Islet precursor cell (in vitro differentiated cells): Measurements from ENCODE around the gene NRARP.

Source experiments
- DNase-seq: peaks from one replicate; pipeline ENCODE4 v3.0.0-alpha.2; 2018

Gene NRARP

DNA sequence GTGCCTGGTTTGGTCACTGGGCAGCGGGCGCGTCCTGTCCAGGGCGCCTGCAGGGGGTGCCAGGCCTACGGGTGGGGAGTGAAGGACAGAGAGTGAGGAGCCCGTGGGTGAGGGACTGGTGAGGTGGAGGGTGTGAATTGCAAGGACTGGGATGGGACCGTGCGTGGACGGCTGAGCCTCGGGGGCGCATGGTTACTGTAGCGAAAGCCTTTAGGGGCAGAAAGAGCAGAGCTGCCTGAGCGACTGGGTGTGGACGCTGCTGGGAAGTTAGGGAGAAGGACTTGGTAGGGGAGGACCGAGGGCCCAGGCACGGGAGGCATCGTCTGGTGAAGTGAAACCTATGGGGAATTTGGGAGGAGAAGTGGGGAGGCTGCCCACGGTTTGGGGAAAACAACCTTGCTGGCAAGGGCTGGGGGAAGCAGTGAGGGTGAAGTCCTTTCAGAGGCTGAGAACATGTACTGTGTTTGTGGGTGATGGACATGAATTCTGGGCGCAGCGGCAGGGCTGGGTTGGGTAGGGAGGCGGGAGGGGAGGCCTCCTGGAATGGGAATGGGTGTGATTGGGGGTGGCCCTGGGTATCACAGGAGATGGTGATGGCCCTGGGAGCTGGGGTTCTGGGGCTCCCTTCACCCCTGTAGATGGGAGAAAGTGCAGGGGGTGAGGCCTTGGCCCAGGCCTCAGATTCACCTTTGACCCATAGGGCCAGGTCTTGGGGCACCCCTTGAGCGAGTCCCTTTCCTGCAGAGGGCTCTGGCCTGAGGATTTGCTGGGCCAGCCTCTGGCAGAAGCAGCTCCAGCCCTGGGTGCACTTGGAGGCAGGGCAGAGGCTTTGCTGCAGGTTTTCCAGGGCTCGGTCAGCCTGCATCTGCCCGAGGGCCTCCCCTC, 26.2 kb downstream of the NRARP start:
- DNase-seq: peak; percentile 47

DNA sequence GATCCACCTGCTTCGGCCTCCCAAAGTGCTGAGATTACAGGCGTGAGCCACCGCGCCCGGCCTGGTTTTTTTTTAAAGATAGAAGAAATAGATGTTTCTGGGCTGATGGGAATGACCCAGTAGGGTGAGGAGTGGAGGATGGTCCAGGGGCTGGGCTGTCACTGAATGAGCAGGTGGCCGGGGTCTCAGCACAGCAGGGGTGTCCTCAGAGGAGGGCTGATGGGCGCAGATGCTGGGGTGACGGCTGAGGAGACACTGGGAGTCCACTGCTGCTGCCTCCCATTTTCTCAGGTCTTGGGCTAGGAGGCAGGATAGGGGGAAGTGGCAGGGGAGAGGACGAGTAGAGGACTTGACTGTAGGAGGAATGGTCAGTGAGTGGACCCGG, 26.9 kb downstream of the NRARP start:
- DNase-seq: no peak

DNA sequence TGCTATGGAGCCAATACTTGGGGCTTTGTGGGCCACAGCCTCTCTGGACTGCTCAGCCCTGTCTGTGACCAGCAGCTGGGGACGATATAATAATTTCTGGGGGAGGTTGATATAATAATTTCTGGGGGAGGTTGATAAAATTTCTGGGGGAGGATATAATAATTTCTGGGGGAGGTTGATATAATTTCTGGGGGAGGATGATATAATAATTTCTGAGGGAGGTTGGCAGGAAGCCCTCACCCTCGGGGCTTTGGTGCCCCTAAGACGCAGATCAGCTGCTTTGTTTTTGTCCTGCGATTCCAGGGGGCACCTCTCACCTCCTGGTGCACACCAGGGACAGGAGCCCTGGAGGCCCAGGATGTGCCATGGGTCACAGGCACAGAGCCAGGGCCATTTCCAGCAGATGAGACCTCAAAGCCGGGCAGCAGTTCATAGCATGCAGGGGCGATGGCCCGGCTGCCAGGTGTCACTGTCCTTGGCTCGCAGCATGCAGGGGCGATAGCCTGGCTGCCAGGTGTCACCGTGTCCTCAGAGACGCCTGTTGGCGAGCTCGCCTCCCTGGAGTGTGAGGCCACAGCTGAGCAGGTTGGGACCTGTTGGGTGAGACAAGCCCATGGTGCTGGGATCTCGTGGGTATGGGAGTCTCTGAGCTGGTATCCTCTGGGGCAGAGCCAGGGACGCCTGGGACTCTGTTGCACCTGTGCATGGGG, 28.3 kb downstream of the NRARP start:
- no peak for DNase-seq

DNA sequence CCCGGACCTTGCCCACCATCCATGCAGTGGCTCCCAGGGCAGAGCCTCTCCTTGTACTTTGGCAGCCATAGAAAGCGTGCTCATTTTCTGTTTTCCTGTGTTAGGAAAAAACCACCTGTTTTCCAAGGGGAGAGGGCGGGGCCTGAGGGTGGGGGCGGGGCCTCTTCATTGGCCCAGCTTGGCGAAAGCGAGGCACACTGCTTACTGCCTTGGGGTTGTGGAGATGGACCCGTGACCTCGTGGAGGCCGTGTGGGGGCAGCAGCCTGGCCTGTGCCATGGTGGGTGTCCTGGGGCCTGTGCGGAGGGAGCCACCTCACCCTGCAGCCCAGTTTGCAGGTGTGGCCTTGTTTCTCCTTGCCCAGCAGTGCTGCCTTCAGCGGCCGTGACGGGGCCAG, 29.0 kb downstream of the NRARP start:
- DNase-seq: no peak

DNA sequence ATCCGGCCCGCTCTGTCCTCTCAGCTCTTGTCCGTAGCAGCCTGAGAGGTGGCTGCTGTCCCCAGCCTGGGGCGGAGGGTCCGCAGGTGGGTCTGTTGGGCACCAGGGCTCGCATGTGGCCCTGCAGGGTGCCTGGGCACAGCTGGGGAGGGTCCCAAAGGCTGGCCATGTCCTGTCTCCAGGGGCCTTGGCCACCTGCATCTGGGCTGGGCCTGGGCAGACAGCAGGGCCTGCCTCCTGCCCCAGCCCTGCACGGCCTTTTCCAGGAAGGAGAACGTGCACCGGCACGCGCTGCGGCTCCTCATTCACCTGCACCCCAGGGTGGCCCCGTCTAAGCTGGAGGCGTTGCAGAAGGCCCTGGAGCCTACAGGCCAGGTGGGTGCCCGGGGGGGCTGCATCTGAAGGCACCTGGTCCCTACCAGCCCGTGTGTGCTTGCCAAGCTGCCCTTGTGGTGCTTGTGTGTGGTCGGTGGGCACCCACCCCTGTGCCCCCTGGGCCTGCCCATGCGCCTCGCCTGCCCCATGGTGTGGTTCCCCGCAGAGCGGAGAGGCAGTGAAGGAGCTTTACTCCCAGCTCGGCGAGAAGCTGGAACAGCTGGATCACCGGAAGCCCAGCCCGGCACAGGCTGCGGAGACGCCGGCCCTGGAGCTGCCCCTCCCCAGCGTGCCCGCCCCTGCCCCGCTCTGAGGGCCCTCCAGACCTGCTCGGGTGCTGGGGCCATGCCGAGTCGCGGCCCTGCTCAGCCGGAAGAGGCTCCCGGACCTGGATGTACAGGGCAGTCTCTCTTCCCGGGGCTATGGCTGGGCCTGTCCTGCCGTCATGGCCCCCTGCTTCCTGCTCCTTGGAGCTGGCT, 29.6 kb downstream of the NRARP start:
- DNase-seq: no peak

DNA sequence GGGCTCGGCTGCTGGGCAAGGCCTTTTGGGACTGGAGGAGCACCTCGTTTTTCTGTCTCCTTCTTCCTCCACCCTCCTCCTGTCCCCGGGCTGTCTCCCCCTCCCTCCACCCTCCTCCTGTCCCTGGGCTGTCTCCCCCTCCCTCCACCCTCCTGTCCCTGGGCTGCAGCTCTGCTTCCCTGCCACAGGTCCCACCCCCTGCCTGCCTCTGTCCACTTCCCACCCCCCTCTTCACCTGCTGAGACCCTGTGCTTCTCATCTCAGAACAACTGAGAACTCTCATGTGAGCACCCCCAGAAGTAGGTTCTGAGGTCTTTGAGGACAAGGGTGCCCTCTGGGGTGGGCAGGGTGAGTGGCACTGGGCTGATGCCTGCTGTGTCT, 30.4 kb downstream of the NRARP start:
- no peak for DNase-seq

DNA sequence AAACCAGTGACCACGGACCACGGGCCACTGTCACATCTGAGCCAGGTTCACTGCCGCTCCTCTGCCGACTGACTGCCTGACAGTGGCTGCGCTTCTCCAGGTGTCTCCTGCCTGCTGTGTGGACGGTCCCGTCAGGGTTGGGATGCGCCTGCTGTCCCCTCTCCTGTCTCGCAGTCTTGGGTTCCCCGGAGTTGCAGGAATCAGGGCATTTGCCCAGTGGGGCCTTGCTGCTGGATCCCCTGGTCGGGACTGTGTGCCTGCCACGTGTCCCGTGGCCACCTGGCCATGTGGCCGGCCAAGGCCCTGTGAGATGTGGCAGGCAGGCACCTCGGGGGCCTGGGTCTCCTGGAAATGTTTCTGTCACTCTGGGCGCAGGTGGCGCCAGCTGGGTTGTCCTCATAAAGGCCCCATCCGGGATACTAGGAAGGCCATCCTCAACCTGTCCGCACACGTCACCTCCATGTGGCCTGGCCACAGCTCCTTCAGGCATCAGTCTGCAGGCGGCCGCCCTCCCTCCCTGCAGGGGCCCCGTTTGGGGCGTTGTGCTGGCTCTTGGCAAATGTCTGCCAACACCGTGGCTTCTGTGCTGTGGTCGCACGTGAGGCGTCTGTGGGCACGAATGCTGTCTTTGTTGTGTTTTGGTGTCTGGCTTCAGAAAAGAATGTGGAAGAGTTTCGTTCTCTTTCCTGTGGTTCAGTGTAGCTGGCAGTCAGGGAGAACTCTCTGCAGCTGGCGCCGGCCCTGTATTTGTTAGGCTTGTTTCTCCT, 31.0 kb downstream of the NRARP start:
- DNase-seq: peak; percentile 48

DNA sequence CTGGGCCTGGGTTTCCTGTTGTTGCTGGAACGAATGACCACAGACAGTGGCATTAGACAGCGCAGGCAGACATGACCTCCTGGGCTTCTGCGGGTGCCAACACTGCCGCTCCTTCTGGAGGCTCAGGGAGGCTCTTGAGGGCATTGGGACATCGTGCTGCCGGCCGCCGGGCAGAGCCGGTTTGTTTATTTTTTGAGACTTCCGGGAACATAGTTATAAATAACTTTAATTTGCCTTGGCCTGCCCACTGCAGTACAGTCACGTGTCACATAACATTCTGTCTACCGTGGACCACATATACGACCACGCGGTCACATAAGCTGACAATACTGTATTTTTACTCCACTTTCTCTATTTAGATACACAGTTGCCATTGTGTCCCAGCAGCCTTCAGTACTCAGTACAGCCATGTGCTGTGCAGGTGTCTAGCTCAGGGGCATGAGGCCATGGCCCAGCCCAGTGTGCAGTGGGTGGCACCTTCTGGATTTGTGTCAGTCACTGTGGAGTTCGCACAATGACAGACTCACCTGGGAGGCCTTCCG, 32.8 kb downstream of the NRARP start:
- DNase-seq: no peak

DNA sequence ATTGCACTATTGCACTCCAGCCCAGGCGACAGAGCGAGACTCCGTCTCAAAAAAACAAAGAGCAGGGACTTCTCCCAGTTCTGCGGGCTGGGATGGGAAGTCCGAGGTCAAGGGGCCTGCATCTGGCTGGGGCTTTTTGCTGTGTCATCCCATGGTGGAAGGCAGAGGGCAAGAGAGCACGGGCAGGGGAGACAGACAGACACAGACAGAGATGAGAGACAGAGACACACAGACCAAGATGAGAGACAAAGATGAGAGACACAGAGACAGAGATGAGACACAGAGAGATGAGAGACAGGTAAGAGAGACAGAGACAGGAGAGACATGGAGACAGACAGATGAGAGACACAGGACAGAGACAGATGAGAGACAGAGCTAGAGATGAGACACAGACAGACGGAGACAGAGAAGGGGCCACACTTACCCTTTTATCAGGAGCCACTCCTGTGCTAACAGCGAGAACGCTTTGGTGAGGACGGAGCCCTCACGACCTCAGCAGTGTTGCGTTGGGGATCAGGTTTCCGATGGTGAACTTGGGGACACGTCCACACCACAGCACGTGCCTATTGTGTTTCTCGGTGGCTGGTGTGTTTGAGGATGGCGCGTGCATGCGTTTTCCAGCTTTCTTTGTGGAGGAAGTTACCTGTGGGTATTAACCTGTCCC, 33.4 kb downstream of the NRARP start:
- DNase-seq: no peak

DNA sequence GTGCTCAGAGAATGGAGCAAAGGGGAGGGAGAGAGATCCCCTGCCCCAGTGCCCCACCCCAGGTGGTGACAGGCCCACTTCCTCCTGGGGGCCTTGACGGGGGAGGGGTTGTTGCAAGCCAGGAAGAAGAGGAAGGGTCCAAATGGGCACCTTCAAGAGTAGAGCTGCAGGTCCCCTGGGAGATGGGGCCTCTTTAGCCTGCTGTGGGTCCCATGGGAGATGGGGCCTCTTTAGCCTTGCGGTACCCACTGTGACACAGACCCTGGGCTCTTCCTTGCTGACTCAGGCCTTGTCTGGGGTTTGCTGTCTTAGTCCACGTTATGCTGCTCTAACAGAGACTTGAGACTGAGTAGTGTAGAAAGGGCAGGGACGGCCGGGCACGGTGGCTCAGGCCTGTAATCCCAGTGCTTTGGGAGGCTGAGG, 34.1 kb downstream of the NRARP start:
- no peak for DNase-seq

DNA sequence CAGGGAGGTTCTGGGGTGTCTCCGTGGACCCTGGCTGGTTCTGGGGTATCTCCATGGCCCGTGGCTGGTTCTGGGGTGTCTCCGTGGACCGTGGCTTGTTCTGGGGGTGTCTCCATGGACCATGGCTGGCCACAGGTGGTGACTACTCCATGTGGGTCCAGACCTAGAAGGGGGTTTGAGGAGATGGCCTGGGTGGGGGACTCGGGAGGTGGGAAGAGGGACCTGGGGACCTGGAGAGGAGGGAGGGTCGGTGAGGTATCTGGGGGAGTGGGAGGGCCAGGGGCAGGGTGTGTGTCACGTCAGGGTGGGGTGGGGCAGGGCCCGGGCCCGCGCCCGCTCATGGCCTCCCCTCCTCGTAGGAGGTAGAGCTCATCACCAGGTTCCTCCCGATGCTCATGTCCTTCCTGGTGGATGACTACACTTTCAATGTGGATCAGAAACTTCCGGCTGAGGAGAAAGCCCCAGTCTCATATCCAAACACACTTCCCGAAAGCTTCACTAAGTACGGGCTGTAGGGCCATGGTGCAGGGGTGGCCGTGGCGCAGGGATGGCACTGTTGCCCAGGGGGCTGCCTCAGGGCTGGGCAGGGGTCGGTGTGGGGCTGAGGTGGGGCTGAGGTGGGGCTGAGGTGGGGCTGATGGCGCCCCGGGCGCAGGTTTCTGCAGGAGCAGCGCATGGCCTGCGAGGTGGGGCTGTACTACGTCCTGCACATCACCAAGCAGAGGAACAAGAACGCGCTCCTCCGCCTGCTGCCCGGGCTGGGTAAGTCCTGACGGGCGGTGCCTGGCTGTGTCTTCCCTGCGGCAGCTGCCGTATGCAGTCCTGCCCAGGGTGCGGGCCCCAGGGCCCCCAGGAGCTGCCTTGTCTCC, 35.3 kb downstream of the NRARP start:
- peak; percentile 46 for DNase-seq

DNA sequence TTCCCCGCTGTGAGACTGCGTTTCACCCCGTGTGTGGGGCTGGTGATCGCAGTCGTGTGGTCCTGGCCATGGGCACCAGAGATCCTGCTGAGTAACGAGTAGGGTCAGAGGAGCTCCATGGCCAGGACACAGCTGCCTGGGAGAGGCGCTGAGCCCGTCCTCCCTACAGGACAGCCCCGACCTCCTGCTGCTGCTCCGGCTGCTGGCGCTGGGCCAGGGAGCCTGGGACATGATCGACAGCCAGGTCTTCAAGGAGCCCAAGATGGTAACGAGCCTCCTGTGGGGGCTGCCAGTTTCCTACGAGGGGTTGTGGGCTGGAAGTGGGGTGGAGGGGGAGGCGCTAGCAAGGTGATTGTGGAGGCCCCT, 35.9 kb downstream of the NRARP start:
- no peak for DNase-seq

DNA sequence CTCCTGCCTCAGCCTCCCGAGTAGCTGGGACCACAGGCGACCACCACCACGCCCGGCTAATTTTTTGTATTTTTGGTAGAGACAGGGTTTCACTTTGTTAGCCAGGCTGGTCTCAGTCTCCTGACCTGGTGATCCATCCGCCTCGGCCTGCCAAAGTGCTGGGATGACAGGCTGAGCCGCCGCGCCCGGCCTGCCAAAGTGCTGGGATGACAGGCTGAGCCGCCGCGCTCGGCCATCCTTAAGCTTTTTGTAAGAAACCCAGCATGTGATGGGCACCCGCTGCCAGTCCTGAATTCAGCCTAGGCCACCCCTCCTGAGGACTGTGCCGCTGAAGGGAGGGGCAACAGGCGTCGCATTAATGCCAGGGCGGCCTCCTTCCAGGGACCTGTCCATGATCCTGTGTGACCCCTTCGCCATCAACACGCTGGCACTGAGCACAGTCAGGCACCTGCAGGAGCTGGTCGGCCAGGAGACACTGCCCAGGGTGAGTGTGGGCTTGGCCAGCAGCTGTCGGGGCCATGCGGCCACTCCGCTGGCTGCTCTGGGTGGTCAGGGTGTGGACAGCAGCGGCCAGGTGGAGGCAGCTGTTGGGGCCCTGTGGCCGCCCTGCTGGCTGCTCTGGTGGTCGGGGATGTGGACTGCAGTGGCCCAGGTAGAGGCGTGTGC, 36.4 kb downstream of the NRARP start:
- DNase-seq: peak; percentile 48

DNA sequence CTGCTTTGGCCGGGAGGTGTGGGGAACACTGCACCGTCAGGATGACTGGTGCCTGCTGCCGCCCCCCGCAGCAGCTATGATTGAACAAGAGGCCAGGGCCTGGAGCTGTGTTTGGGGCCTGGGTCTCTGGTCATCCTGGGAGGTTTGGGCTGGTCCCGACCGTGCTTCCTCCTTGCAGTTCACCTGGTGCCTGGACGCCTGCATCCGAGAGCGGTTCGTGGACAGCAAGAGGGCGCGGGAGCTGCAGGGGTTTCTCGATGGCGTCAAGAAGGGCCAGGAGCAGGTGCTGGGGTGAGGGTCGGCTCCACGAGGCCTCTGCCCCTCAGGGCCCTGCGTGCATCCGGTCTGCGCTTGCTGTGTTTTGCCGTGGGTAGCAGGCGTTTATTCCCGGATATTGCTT, 38.0 kb downstream of the NRARP start:
- DNase-seq: no peak

DNA sequence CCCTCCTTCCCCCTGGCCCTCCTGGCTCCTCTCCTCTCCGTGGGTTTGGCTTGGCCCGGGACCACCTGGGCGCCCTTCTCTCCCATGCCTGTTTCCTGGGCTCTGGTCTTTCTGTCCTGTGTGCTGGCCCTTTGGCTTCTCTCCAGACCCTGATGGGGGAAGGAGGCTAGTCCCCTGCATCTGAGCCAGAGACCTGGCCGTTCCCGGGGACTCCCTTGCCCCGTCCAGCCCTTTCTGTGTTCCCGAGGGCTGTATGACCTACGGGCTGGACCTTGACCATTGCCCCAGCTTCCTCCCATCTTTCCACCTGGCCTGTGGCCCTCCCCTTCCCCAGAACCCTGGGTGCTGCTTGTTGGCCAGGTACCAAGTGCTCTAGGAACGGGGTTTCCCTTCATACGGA, 38.6 kb downstream of the NRARP start:
- DNase-seq: no peak

DNA sequence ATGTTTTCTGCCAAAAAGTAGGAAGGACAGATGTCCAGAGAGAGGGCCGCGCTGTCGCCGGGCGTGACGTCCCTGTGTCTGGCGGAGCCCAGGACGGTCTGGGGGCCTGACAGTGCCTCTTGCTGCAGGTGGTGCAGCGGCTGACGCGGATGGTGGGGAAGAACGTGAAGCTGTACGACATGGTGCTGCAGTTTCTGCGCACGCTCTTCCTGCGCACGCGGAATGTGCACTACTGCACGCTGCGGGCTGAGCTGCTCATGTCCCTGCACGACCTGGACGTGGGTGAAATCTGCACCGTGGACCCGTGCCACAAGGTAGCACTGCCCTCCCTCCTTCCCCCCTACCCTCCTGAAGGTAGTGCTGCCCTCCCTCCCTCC, 39.2 kb downstream of the NRARP start:
- no peak for DNase-seq

DNA sequence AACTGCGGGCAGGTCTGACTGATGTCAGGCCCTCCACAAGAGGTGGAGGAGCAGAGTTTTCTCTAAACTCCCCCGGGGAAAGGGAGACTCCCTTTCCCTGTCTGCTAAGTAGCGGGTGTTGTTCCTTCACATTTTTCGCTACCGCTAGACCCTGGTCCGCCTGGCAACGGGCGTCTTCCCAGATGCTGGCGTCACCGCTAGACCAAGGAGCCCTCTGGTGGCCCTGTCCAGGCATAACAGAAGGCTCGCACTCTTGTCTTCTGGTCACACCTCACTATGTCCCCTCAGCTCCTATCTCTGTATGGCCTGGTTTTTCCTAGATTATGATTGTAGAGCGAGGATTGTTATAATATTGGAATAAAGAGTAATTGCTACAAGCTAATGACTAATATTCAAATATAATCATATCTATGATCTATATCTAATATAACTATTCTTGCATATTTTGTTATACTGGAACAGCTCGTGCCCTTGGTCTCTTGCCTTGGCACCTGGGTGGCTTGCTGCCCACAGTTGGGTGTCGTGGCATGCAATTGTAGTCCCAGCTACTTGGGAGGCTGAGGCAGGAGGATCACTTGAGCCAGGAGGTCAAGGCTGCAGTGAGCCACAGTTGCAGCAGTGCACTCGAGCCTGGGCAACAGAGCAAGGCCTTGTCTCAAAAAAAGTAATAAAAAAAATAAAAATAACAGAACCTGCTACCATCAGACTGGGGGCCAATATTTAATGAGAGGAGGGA, 39.7 kb downstream of the NRARP start:
- DNase-seq: peak; percentile 69

DNA sequence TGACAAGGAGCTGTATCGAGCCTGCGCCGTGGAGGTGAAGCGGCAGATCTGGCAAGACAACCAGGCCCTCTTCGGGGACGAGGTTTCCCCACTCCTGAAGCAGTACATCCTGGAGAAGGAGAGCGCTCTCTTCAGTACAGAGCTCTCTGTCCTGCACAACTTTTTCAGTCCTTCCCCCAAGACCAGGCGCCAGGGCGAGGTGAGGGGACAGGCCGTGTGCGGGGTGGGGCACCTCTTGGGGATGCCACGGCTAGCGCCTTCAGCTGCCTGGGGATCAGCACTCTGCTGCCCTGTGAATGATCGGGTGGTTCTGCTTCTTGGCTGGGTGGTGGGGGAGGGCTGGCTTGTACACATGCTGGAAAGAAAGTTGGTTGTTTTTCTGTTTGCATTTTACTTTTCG, 45.2 kb downstream of the NRARP start:
- no peak for DNase-seq

DNA sequence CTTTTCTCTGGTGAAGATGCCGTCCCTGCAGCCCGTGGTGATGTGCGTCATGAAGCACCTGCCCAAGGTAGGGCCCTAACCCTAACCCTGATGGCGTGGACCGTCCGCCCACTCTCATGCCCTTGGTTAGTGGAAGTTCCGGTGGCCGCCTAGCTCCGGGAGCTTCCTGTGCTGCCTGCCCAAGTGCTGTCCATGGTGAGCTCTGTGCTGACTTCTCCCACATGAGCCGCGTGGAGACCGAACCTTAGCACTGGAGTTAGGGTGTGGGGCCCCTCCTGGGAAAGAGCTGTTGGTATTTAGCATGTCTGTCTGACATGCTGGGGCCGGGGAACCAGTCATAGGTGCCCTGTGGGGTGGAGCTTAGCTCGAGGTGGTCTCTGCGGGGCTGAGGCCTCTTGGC, 45.7 kb downstream of the NRARP start:
- DNase-seq: no peak
